ENCODE measurements around the gene MAPK6.

DNA sequence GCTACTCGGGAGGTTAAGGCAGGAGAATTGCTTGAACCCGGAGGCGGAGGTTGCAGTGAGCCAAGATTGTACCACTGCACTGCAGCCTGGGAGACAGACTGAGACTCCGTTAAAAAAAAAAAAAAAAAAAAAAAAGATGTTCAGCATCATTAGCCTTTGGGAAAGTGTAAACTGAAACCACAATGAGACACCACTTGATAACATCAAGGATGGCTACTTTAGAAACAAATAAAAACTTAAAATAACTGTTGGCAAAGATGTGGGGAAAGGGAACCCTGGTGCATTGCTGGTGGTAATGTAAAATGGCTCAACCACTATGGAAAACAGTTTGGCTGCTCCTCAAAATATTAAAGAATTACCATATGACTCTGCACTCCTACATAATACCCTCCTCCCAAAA, 49.3 kb upstream of the MAPK6 start:
- TF ChIP-seq POLR2A (IDR thresholded peaks at IDR 0.05; ENCODE audit: low read depth) (no peak), POLR2AphosphoS5 (IDR thresholded peaks at IDR 0.05) (no peak)
- TF ChIP-seq, protein P1, sequence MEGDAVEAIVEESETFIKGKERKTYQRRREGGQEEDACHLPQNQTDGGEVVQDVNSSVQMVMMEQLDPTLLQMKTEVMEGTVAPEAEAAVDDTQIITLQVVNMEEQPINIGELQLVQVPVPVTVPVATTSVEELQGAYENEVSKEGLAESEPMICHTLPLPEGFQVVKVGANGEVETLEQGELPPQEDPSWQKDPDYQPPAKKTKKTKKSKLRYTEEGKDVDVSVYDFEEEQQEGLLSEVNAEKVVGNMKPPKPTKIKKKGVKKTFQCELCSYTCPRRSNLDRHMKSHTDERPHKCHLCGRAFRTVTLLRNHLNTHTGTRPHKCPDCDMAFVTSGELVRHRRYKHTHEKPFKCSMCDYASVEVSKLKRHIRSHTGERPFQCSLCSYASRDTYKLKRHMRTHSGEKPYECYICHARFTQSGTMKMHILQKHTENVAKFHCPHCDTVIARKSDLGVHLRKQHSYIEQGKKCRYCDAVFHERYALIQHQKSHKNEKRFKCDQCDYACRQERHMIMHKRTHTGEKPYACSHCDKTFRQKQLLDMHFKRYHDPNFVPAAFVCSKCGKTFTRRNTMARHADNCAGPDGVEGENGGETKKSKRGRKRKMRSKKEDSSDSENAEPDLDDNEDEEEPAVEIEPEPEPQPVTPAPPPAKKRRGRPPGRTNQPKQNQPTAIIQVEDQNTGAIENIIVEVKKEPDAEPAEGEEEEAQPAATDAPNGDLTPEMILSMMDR (IDR thresholded peaks at IDR 0.05) = no peak

All from esophagus muscularis mucosa (tissue), 3 donors.